Measurements from ENCODE around the gene ANGPT4. TPM values are rescaled to one million over a fixed set of nuclear protein-coding genes. Genes with fewer than 3 reads are reported as not detected.

ANGPT4 gene
- total and polyA plus RNA-seq, 2 of the 13 experiments (the other 11 are each of a cell fraction or from before 2014, with no cell fraction given) = not detected

DNA sequence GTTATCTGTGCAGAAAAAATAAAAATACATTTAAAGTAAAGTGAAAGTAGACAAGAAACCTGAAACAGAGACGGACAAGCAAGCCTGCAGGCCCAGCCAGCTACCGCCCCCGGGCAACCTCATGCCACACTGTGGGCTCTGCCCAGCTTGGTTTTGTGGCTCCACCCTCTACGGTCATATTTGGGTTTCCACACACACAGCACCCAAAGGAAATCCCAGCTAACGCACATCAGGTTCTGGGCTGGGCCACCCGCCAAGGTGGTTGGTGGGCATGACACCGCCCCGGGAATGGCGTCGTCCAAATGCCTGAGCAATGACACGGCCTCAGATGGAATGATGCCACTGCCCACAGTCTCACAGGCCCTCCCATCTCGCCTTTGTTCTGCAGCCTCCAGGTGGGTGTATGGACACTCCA is 59.8 kb downstream of the ANGPT4 start:
- 0 out of 3 replicates have a peak, but pooled peaks have one; percentile 14 for ATAC-seq
- no peak overlapping the region for H3K27ac ChIP-seq (ENCODE audit: extremely low read length, insufficient read depth, low read length)
- WGBS (ENCODE audit: low lambda C conversion rate) = 31% methylated on average over 12 of the region's 12 CpGs
- H3K9me3 ChIP-seq (ENCODE audit: low read length) = no peaks in the 10 kb centered on the region
- BruUV-seq (replicated peaks) = no TSS peak
- ChIA-PET CTCF (ENCODE audit: low intra/inter-chr PET ratio, low total read pairs) (no interaction called here), POLR2A (no interaction called here)
- no peak for DNase-seq (ENCODE audit: low spot score)
- no peak overlapping the region for H3K4me2 ChIP-seq (ENCODE audit: low read depth, low read length)
- in situ Hi-C loops (cut with HindIII; ENCODE audit: extremely low pct_ligation_motif_present, low pct_unique_long_range_greater_than_20kb) (no loop called here), intact Hi-C loops (cut with micrococcal nuclease; ENCODE audit: unreplicated experiment) (no loop called here)
- peaks cover 0 to 14% of the 10 kb centered on the region in 2 experiments; a peak in 3 of 5 replicates for H3K27me3 ChIP-seq (ENCODE audit: control insufficient read depth in 1 of 2, insufficient read depth in 2 of 2, low read length in 2 of 2)
- H3K79me2 ChIP-seq (ENCODE audit: insufficient read depth, low read length) = no peaks in the 10 kb centered on the region
- no peak overlapping the region for H3K4me3 ChIP-seq (replicated peaks in 1 of 3; ENCODE audit: insufficient read depth in 1 of 3, low read depth in 2 of 3, low read length in 3 of 3)
- H3K36me3 ChIP-seq (replicated peaks in 1 of 2; ENCODE audit: control insufficient read depth in 1 of 2, insufficient read depth in 2 of 2, low read length in 2 of 2) = no peaks in the 10 kb centered on the region
- H3K4me1 ChIP-seq (ENCODE audit: insufficient read depth, low read length) = no peaks in the 10 kb centered on the region
- no peaks in the 10 kb centered on the region for H4K20me1 ChIP-seq (ENCODE audit: insufficient read depth, low read length)
- no peak overlapping the region for H3K9ac ChIP-seq (ENCODE audit: insufficient read depth, low read depth, low read length)
- no peak for TF ChIP-seq ZNF619 (CRISPR knock-in tag; IDR thresholded peaks at IDR 0.05)
- peak; percentile 29; the same call in 1 of the 2 replicates for TF ChIP-seq ZNF768 (CRISPR knock-in tag; IDR thresholded peaks at IDR 0.05)
- TF ChIP-seq, protein P1, sequence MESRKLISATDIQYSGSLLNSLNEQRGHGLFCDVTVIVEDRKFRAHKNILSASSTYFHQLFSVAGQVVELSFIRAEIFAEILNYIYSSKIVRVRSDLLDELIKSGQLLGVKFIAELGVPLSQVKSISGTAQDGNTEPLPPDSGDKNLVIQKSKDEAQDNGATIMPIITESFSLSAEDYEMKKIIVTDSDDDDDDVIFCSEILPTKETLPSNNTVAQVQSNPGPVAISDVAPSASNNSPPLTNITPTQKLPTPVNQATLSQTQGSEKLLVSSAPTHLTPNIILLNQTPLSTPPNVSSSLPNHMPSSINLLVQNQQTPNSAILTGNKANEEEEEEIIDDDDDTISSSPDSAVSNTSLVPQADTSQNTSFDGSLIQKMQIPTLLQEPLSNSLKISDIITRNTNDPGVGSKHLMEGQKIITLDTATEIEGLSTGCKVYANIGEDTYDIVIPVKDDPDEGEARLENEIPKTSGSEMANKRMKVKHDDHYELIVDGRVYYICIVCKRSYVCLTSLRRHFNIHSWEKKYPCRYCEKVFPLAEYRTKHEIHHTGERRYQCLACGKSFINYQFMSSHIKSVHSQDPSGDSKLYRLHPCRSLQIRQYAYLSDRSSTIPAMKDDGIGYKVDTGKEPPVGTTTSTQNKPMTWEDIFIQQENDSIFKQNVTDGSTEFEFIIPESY (CRISPR knock-in tag; IDR thresholded peaks at IDR 0.05) = peak; percentile 15; the same call in 1 of the 2 replicates
- no peak for FAIRE-seq
- H2AFZ ChIP-seq (ENCODE audit: low read length) = no peak overlapping the region

DNA sequence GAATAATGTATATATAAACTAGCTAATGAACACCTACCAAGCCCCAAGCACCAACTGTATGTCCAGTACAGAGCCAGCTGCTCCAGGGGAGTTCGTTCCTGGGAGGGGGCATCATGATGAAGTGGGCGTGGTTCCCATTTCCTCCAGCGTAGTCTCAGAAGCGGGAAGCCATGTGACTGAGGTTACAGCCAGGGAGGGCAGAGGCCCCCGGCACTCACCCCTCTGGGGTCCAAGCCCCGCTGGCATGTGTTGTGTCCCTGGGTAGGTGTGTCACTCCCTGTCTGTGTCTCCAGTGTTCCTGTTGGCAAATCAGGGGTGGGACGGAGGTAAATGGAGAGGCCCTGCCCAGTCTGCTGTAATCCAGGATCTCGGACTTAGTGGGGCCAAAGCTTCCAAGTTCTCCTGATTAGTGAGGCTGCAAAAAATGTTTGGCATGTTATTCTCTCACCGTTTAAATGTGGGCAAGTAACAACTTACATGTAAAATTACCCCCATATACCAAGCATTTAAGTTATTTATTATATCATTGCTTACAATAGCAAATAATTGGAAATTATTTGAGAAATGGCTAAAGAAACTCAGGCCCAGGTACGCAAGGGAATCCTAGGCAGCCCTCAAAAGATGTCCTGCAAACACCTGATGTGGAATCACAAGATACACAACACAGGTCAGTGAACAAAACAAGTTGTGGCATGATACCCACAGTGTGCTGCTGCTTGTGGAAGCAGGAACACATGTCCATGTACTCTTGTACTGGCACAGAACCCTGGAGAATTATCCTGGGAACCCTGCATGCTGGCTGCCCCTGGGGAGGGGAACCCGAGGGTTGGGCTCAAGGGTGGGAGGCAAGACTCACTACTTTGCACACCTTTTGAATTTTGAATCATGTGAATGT is 60.4 kb downstream of the ANGPT4 start:
- H3K4me2 ChIP-seq (ENCODE audit: low read depth, low read length) = no peak overlapping the region
- TF ChIP-seq THAP11 (CRISPR knock-in tag; IDR thresholded peaks at IDR 0.05) (no peak), SIN3B (IDR thresholded peaks at IDR 0.05; ENCODE audit: low read length) (no peak), NFE2L1 (CRISPR knock-in tag; IDR thresholded peaks at IDR 0.05; ENCODE audit: borderline replicate concordance) (0 out of 2 replicates have a peak, but pooled peaks have one; percentile 21), PHF5A (CRISPR knock-in tag; IDR thresholded peaks at IDR 0.05; ENCODE audit: low read depth, unreplicated experiment) (no peak), FOXO1 (CRISPR knock-in tag; IDR thresholded peaks at IDR 0.05) (no peak)
- ChIA-PET POLR2A (no interaction called here), CTCF (ENCODE audit: low intra/inter-chr PET ratio, low total read pairs) (no interaction called here)
- no peak overlapping the region for H3K4me3 ChIP-seq (replicated peaks in 1 of 3; ENCODE audit: insufficient read depth in 1 of 3, low read depth in 2 of 3, low read length in 3 of 3)
- no peaks in the 10 kb centered on the region for H3K4me1 ChIP-seq (ENCODE audit: insufficient read depth, low read length)
- H4K20me1 ChIP-seq (ENCODE audit: insufficient read depth, low read length) = no peaks in the 10 kb centered on the region
- 30% methylated on average over 10 of the region's 11 CpGs for WGBS (ENCODE audit: low lambda C conversion rate)
- no peak for FAIRE-seq
- no peaks in the 10 kb centered on the region for H3K79me2 ChIP-seq (ENCODE audit: insufficient read depth, low read length)
- peaks cover 0 to 14% of the 10 kb centered on the region in 2 experiments; a peak in 3 of 5 replicates for H3K27me3 ChIP-seq (ENCODE audit: control insufficient read depth in 1 of 2, insufficient read depth in 2 of 2, low read length in 2 of 2)
- no peak overlapping the region for H3K27ac ChIP-seq (ENCODE audit: extremely low read length, insufficient read depth, low read length)
- ATAC-seq = no peak
- BruUV-seq (replicated peaks) = no TSS peak
- in situ Hi-C loops (cut with HindIII; ENCODE audit: extremely low pct_ligation_motif_present, low pct_unique_long_range_greater_than_20kb) (no loop called here), intact Hi-C loops (cut with micrococcal nuclease; ENCODE audit: unreplicated experiment) (no loop called here)
- H3K9ac ChIP-seq (ENCODE audit: insufficient read depth, low read depth, low read length) = no peak overlapping the region
- H3K9me3 ChIP-seq (ENCODE audit: low read length) = no peaks in the 10 kb centered on the region
- no peaks in the 10 kb centered on the region for H3K36me3 ChIP-seq (replicated peaks in 1 of 2; ENCODE audit: control insufficient read depth in 1 of 2, insufficient read depth in 2 of 2, low read length in 2 of 2)
- H2AFZ ChIP-seq (ENCODE audit: low read length) = no peak overlapping the region
- DNase-seq (ENCODE audit: low spot score) = no peak
